ENCODE data around the gene PEPD.

PEPD gene

DNA sequence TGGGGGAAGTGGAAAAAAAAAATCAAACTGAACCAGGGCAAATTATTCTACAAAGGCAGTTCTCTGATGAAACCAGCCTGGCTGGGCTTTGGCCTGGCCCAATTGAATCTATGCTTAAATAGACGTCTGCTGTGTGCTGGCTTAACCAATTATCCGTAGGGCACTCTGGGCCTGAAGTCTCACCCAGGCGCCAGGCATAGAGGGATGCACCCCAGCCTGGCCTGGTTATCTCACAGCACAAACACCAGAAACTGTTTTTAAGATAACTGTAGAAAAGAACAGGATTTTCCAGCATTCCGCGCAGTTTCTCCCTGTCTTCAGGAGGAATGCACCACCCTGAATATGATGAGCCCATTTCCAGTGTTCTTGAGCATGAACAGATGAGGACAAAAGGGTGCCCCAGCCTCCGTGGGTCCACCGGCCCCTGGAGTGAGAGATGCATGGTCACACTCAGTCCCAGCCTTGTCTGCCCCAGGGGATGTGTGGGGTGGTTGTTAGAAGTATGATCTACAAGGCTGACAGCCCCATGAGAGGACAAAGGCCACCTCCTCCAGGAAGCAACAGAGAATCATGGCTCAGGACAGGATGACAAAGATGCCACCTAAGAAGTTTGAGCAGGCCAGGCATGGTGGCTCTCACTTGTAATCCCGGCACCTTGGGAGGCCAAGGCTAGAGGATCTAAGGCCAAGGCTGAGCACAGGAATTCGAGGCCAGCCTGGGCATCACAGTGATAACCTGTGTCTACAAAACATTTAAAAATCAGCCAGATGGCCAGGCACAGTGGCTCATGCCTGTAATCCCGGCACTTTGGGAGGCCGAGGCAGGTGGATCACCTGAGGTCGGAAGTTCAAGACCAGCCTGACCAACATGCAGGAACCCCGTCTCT is 50.2 kb downstream of the PEPD start:
- DNase-seq = no peak

DNA sequence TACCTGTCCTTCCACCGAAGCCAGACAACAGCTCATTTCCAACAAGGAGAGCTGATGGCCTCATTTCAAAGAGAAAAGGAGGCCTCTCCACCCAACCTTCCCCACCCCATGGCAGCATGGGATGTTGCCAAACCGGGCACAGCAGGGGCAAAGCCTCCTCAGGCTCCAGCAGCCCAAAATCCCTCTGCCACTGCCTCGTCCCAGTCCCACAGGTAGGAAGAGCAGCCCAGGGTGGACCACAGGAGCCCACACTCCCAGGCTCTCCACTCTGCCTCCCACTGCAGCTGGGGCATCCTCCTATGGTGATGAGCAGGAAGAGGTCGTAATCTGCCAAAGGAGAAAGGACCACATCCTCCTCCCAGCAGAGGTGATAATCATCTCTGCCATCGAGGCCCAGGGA is 50.9 kb downstream of the PEPD start:
- DNase-seq = no peak

DNA sequence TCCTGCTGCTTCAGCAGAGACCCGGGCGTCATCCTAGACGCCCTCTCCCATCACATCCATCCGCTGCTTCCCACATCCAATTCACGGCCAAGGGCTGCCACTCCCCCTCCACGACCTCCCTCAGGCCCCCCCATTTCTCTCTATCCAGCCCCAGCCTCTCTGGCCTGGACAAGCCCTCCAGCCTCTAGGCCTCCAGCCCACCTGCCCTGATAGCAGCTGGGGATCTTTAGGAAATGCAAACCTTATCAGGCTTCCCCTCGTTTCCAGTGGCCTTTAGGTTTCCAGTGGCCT is 51.6 kb downstream of the PEPD start:
- DNase-seq = no peak

DNA sequence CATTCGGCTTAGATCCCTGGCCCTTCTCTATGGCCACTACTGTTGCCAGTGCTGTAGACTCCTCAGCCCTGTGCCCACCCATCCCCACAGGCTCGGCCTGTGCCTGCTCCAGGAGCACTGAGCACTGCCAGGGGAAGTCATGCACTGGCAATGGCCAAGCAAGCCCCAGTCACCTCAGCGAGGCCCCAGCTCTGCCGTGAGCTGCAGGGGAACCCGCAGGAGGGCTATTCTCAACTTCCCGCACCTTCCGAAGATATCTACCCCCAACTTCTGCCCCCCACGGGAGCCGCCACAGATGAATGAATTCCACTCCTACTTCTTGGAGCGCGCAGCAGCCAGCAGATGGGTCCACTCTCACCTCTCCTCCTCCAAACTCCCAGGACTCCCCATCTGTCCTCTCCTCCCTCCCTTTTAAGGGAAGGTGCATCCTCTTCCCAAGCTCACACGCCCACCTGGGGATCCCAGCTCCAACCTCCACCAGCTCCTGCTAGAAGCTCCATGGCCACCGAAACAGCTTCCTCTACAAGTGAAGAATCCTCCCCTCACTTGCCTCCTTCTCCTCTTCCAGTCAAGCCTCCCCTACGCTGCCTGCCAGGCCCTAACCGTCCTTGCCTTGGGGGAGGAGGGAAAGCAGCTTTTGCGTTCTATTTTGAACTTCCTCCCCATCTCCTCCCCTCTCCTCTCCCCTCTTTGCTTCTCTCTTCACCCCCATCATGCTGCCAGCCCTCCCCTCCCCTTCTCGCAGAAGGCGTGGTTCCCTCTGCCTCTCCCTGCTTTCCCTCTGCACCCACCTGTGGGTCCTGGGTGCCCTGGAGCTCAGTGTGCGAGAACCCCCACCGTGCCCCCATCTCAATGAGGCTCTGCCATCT is 52.2 kb downstream of the PEPD start:
- no peak for DNase-seq

DNA sequence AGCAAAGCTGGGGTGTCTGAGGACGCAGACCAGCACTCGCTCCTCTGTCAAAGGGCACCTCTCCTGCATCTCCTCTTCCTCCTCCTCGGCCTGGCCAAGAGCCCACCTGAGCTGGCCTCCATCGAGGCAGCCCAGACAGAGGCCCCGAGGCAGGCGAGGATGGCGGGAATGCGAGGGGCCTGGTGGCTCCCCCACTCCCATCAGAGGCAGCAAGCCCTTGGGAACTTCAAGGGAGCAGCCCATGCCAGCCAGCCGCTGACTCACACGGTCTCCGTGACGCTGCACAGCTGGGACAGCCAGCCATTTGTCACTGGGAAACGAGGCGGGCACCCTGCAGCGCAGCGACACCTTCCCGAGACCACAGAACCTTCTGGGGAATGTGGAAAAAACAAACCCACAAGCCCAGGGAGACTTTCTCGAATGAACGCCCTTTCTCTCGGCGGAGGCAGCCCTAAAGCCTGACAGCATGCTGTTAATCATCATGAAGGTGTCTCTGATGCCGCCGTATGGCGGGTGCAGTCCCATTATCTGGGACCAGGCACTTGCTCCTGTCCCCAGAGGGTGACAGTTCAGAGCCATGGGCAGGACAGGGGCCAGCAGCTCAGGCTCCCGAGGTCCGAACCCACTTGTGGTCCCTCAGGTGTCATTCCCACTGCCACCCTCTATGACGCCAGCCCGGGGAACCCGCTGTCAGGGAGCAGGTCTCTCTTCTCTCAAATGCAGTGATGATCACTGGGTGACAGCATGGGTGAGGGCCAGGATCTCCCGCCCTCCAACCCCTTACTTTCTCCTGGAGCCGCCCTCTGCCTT is 53.0 kb downstream of the PEPD start:
- no peak for DNase-seq

DNA sequence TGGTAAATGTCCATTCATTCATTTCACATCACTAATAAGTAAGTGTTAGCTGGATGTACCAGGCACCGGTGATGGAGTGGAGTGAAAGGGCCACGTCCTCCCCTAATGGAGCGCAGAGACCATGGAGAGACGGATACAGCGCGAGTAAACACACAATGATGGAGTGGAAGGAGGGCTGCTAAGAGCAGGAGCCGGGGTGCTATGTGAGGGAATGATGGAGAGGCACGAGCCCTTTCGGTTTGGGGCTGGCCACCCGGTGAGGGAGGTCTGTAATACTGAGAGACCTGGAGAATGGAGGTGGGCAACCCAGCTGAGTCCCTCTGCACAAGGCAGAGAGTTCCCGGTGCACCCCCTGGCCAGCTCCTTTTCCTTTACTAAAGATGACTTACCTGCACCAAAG is 53.7 kb downstream of the PEPD start:
- no peak for DNase-seq

DNA sequence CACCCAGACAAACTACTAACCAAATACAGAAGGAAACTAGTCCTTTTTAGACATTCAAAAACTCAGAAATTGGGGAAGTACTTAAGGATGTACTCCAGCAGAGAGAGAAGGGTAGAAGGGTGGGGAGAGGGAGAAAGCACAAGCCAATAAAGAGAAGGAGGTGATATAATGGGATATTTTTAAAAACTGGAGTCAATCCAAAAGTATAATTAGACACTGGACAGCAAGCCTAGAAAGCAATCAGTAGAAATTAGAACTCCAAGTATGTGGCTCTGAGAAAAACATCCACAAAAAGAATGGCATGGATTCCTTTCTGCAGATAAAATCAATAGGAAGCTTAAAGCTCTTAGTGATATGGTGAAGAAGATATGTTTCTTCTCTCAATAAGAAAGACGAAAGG is 55.8 kb downstream of the PEPD start:
- DNase-seq = no peak

DNA sequence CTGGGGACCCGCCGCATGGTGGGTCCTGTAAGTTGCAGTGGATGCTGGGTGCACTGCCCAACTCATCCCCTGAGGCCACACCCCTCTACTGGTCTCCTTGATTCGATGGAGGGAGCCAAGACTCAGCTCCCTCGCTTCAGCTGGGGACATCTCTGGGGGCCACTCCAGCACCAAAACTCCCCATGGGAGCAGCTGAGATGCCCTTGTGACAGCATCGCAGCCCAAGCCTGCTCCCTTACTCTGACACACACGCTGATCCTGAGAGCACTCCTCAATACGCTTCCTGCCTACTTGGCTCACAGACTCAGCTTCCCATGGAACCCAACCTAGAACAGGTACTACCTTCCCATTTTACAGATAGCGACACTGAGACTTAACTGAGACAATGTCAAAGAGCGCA is 56.2 kb downstream of the PEPD start:
- no peak for DNase-seq

DNA sequence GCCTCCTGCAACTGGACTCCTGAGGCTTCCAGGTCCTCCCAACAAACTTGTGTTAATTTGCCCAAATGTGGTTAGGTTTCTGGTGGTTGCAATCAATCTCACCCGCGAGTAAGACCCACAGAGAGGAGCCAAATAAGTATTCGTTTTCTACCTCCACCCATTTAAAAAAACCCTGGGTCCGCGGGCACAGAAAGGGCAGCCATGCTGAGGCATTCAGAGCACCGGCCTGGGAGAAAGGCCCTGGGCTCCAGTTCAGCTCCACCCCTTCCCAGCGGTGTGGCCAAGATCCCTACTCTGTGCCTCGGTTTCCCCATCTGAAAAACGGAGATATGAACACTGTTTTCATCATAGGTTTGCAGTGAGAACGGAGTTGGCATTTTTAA is 56.9 kb downstream of the PEPD start:
- DNase-seq = no peak

DNA sequence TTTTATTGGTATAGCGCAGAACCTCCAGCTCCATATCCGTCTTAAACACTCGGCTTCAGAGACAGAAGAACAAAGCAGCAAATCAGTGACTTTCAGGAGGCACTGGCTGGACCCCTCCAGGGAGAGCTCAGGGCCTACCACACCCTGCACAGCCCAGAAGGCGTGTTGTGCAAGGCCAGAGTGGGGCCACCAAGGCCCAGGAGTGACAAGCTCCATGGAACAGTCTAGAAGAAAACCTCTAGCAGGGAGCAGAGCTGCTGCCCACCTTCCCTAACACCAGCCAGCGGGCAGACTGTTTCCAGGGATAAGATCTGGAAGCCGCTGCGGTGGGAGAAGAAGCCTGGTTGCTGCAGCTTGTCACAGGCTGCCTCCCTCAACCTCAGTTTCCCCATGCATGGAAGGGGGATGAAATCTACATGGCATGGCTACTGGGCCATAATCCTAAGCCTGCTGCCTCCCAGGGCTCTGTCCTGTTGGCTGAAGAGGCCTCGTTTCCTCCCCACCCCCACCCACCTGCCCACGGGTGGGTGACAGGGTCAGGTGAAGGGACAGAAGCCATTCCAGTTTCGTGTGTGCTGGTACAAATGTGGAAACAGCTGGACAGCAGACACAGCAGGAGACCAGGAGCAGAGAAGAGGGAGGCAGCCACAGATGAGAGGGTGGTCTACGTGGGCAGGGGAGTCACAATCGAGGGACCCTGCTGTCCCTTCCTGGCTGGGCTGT is 57.4 kb downstream of the PEPD start:
- DNase-seq = no peak

DNA sequence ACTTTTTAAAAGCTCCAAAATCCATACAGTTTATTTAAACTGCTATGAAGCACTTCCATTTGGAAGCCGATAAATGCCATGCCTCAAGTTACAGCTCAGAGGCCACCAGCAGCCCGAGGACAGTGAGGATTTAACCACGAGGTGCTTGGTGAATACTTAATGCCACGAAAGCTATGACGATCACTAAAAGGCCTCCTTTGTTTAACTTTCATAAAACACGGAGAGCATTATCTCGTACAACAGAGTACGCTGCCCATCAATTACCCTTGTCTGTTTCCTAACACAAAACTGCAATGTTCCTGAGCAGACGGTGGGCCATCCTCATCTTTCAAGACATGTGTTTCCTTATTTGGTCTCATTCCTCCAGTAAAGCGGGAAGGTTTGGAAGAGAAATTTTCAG is 58.4 kb downstream of the PEPD start:
- DNase-seq = no peak

DNA sequence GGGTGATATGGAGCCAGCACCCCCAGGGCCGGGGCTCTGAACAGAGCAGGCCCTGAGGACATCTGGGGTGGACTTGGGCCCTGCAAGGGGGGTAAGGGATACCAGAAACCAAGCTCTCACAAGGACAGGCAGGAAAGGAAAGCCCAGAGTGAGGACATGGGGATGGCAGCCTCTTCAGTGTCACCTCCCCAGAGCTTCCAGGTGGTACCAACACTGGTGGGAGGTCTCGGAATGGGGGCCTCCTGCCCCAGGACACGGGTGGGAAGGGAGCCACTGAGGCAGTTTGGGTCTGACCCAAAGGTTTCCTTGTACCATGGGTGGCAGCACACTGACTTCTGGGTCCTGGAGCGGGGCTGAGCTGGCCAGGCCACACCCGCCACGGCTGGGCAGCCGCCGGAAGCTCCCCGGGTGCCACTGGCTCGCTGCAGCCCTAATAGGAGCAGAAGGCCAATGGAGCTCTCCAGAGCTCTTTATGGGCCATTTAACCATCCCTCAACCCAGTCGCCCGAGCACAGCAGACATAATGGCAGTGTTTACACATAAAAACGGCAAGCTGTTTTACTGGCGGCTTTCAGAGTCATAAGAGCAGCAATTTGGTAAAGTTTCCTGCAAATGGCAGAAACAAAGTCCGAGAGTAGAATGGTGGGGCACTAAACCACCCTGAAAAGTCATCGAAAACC is 59.3 kb downstream of the PEPD start:
- DNase-seq = no peak

DNA sequence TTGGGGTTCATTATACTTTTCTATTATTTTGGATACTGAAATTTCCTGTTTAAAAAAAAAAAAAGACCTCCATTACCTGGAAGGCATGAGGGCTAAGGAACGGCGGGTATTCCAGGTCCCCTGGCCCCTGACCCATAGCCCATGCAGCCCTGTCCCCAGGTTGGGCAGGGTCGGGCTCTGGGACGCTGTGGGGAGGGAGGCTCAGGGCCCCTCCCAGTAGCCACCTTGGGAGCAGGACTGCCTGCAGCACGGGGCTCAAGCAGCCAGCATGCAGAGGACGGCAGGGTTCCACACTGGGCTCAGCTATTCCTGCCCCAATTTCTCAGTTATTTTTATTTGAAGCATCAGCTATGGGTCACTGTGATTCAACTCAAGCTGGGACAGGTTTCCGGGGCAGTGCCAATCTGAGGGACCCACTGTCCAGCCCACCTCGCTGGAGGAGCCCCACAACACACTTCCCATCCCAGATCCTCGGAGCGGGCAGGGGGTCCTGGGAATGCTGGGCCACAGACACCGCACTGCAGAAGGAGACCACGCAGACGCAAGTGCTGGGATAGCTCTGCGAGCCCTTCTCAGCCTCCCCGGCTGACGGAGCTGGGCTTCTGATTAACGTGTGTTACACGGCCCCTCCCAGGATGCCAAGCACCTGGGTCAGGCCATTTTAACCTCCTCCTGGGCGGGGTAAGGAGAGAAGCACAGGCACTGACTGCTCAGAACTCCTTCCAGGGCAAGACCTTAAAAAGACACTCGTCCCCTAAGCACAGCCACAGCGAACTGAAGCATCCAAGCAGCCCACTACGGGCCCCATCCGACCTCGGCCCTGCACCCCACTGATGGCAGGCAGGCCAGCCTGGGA is 60.1 kb downstream of the PEPD start:
- no peak for DNase-seq

DNA sequence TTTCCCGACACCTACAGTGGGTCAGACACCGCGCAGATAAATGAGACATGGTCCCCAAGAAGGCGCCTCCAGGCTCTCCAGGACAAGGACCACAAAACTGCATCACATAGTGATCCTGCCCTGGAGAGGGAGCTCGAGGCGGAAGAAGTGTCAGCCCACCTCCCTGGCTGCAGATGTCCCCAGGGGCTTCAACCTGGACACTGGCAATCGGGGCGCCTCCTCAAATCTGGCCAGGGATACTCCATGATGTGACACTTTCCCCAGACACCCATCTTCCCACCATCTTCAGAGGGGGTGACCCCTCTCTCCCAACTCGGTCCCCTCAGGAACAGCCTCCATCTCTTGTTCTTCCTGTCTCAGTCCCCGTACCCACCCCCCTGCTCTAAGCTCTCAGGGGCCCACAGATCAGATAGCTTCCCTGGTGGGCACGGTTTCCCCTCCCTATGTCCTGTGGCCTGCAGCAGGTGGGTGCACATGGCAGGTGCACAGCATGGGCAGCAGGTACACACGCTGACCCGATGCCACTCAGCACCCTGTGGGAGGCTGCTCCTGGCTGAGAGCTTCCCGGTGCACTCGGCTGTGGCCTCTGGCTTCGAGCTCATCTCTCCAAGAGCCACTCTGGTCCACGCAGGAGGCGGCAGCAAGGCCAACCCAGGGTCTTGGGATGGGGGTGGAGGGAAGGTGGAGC is 61.2 kb downstream of the PEPD start:
- no peak for DNase-seq

DNA sequence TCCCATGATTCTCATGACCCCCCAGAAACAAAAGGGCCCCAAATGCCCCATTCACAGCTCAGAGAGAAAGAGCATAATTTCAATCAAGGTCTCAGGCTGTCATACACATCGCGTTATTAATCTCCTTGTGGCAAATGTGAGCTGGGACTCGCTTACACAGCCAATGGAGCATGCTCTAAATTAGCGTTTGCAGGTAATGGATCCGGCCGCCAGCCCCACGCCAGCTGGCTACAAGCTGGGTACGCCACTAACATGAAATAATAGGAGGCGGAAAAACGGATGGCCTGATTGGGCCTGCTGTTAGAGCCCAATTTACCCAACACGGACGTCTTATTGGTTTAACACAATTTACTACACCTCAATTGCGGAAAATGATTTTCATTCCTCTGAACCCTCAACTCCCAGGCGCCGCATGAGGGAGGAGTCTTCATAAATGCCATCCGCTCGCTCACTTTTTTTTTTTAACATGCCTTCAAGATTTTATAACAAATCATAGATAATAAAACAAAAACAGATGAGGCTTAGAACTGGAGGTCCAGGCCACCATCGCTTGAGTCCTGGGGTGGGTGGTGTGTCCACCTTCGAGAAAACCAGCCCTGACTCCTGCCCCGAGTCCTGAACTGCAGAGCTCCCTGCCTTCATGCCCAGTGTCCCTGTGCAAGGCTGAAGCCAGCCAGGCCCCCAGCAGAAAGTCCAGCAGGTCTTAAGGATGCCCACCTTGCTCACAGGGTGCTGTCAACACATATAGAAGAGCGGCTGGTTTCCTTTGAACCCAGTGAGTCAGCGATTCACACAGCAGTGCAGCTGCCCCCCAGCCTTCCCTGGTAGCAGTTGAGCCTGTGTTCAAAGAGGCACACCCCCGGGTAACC is 62.1 kb downstream of the PEPD start:
- no peak for DNase-seq

DNA sequence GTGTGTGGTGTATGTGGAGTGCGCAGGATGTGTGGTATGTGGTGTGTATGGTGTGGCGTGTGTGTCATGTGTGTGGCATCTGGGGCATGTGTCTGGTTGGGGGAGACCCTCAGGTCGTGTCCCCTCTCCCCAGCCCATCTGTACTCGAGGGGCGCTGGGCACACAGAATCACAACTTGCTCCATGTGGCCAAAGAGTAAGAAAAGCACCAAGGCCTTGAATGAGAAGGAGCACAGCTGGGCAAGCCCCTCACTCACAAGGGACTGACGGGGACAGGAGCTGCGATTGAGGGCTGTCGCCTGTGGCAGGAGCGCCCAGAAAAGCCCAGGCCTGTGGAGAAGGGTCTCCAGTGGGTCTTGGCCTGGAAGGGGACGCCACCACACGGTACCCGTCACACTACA is 62.8 kb downstream of the PEPD start:
- no peak for DNase-seq

DNA sequence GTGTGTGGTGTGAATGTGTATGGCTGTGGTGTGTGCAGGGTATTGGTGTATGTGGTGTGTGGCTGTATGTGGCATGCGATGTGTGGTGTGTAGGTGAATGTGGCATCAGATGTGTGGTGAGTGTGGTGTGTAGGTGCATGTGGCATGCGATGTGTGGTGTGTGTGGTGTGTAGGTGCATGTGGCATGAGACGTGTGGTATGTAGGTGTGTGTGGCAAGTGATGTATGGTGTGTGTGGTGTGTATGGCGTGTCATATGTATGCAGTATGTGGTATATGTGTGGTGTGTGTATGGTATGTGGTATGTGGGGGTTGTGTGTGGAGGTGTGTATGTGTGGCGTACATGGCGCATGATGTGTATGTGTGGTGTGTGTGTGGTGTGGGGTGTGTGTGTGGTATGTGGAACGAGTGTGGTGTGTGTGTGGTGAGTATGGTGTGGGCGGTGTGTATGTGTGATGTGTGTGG is 63.4 kb downstream of the PEPD start:
- DNase-seq = no peak

DNA sequence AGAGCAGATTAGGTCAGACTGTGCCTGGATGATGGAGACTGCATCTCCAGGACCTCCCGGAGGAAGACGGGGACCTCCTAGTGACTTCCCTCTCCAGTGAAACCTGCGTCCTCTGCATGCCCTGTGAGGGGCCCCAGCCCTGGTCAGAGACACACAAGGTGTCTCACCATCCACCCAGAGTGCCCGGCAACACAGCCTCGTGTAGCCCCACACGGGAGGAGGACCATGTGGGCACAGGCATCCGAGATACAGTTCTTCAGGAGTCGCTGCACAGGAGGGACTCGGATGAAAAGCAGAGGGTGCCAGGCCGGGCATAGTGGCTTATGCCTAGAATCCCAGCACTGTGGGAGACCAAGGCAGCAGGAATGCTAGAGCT is 64.8 kb downstream of the PEPD start:
- DNase-seq = no peak

DNA sequence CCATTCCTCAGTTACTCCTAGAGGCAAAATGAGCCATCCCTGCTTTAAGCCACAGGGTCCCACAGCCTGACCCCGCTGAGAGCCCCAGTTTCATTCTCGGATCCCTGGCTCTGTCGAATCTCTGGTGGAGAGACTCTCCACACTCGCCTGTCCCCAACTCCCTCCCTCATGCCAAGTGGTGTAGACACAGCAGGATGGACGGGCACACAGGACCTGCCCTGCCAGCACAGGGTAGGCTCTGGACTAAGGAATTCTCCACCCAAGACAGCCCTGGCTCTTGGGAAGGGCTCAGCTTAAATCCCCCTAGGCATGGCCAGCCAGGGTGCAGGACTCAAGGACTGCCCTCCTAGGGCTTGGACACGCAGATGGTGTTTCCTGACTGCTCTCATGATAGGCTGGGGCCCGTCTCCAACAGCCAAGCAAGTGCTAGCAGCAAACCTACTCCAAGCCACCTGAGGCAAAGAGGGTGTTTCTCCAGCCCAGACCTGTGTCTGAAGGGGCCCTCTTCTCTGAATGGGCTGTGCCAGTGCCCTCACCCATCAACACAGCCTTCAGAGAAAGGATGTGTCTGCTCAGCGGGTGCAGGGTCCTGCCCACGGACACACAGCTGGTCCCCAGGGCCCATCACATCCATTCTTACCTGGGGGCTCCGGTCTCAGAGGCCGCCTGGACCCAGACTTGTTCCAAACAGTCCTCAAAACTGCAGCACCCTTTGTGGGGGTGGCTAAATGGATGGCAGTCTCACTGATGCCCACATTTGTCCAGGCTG is 65.3 kb downstream of the PEPD start:
- no peak for DNase-seq

Measured in NCI-H510A (cell line).